Colonic mucosa (tissue), 4 donors: Measurements from ENCODE around the gene EPHB1. TPM values are rescaled to one million over a fixed set of nuclear protein-coding genes. Genes with fewer than 3 reads are reported as not detected.
"Not testable (repeated sequence)": the region's sequence is repeated elsewhere in the genome, so short reads cannot be mapped to it uniquely, and the experiment has no call there.

Experiments used
- DNase-seq: peaks from one replicate; pipeline ENCODE4 v3.0.0-alpha.2; 2020
- H3K27ac ChIP-seq: fragments of 200-600 bp; one replicate; pipeline ENCODE4 v1.8.0; 2021
- H3K27me3 ChIP-seq: fragments of 200-600 bp; one replicate; pipeline ENCODE4 v1.8.0; 2021
- H3K36me3 ChIP-seq: fragments of 200-600 bp; one replicate; pipeline ENCODE4 v1.8.0; 2021
- H3K4me1 ChIP-seq: fragments of 200-600 bp; one replicate; pipeline ENCODE4 v1.8.0; 2021; ENCODE audit warnings: mild to moderate bottlenecking
- H3K4me3 ChIP-seq: fragments of 200-600 bp; one replicate; pipeline ENCODE4 v1.8.0; 2021
- H3K9ac ChIP-seq, 2 donors: one replicate each; pipeline ENCODE4 v1.7.0; 2013; ENCODE audit warnings: control low read depth in 2 of 2, low read depth in 2 of 2, low read length in 2 of 2
- H3K9me3 ChIP-seq: fragments of 200-600 bp; one replicate; pipeline ENCODE4 v1.8.0; 2021
- CTCF ChIP-seq: fragments of 200-600 bp; IDR thresholded peaks from one replicate; pipeline ENCODE4 v1.8.0; 2022; ENCODE audit warnings: antibody characterized with exemption, mild to moderate bottlenecking
- intact Hi-C: fragments of 100-400 bp; cut with DNase I; formaldehyde crosslinking; loops from one replicate; pipeline ENCODE4 v1.14.1; 2022
- total RNA-seq, 2 donors: library from RNA; stranded (reverse); fragmentation: NEBNext Ultra II Directional in 1 of 2; extraction: Animal tissue kit (Norgen Biotek cat#: 25700) in 1 of 2; gene quantifications; one replicate each; pipeline ENCODE4 v1.2.1, GENCODE V29; 2021
- donor health status: healthy.
- donor health status: DM: no; HTN: no; CAD: no.
- donor health status: DM: no; HTN: no; CAD: no.

Gene EPHB1
- total RNA-seq, 2 donors from 2014 or later: 0.40 to 0.74 TPM

GRCh38 chr3:135034291-135034768 lies 239.3 kb downstream of the EPHB1 start:
- no peak for TF ChIP-seq CTCF
- no peaks in the 10 kb centered on the region for H3K27me3 ChIP-seq
- intact Hi-C loops: no loop called here

GRCh38 chr3:135034891-135035440 lies 239.9 kb downstream of the EPHB1 start:
- no peak for TF ChIP-seq CTCF

More at GRCh38 chr3:135034291-135034768, 239.3 kb downstream of the EPHB1 start:
- Histone ChIP-seq H3K36me3 (no peaks in the 10 kb centered on the region), H3K9ac (no peak overlapping the region), H3K9me3 (no peaks in the 10 kb centered on the region), H3K4me3 (no peak overlapping the region), H3K4me1 (no peaks in the 10 kb centered on the region), H3K27ac (no peak overlapping the region)
- DNase-seq: no peak

GRCh38 chr3:135038186-135038585 lies 243.1 kb downstream of the EPHB1 start:
- no peak for TF ChIP-seq CTCF
- Histone ChIP-seq H3K9ac (no peak overlapping the region), H3K4me3 (no peak overlapping the region), H3K27me3 (no peaks in the 10 kb centered on the region), H3K4me1 (no peaks in the 10 kb centered on the region), H3K27ac (no peak overlapping the region), H3K9me3 (no peaks in the 10 kb centered on the region), H3K36me3 (no peaks in the 10 kb centered on the region)
- intact Hi-C loops: no loop called here
- no peak for DNase-seq

More at GRCh38 chr3:135034891-135035440, 239.9 kb downstream of the EPHB1 start:
- Histone ChIP-seq H3K27ac (no peak overlapping the region), H3K36me3 (no peaks in the 10 kb centered on the region), H3K27me3 (no peaks in the 10 kb centered on the region), H3K4me1 (no peaks in the 10 kb centered on the region), H3K9ac (no peak overlapping the region), H3K4me3 (no peak overlapping the region), H3K9me3 (no peaks in the 10 kb centered on the region)
- intact Hi-C loops: no loop called here
- DNase-seq: no peak

- H3K9me3 ChIP-seq, H3K27me3 ChIP-seq, H3K4me1 ChIP-seq, H3K4me3 ChIP-seq, DNase-seq, H3K27ac ChIP-seq, H3K9ac ChIP-seq, H3K36me3 ChIP-seq, intact Hi-C loops: not testable (repeated sequence)
Measured at GRCh38 chr3:135039536-135039935, 244.5 kb downstream of the EPHB1 start.

GRCh38 chr3:135040321-135041240 lies 245.5 kb downstream of the EPHB1 start:
- no peak overlapping the region for H3K27ac ChIP-seq
- no peak for DNase-seq
- H3K4me3 ChIP-seq: no peak overlapping the region
- H3K9me3 ChIP-seq: no peaks in the 10 kb centered on the region
- no peaks in the 10 kb centered on the region for H3K36me3 ChIP-seq
- no peaks in the 10 kb centered on the region for H3K4me1 ChIP-seq
- H3K27me3 ChIP-seq: no peaks in the 10 kb centered on the region
- no peak overlapping the region for H3K9ac ChIP-seq
- TF ChIP-seq CTCF: no peak
- intact Hi-C loops: no loop called here

GRCh38 chr3:135041601-135042000 lies 246.5 kb downstream of the EPHB1 start:
- intact Hi-C loops: no loop called here
- Histone ChIP-seq H3K27me3 (no peaks in the 10 kb centered on the region), H3K4me3 (no peak overlapping the region), H3K9ac (no peak overlapping the region), H3K27ac (no peak overlapping the region), H3K9me3 (no peaks in the 10 kb centered on the region), H3K4me1 (no peaks in the 10 kb centered on the region), H3K36me3 (no peaks in the 10 kb centered on the region)
- TF ChIP-seq CTCF: no peak
- DNase-seq: no peak
